A549 (cell line): ENCODE data around the gene TRAF1. TPM values are rescaled to one million over a fixed set of nuclear protein-coding genes. Genes with fewer than 3 reads are reported as not detected.
A peak's percentile ranks its signal among the peaks of the same experiment; 100 is the strongest.

Source experiments
- ATAC-seq, 2 experiments: fragments of 200-7000 bp in 1 of 2; fragments of >200 bp in 1 of 2; cut with Nextera tagmentation in 1 of 2; cut with Tn5 transposase in 1 of 2; 3 replicates each; pipeline versions ENCODE4 v1.8.0 to v1.9.1; 2018 to 2020; ENCODE audit warnings: mild to moderate bottlenecking in 1 of 2, moderate library complexity in 1 of 2
- CTCF ChIA-PET: fragments of 300-600 bp; sonication (Branson Sonifier 250); formaldehyde crosslinking; extraction: SDS; loops from one replicate; lab custom pipeline; 2021; ENCODE audit warnings: antibody characterized with exemption, inconsistent platforms; lab: Yijun Ruan, JAX
- POLR2A ChIA-PET: fragments of 350-600 bp; formaldehyde crosslinking; extraction: SDS; loops from one replicate; lab custom pipeline; 2021; ENCODE audit warnings: antibody characterized with exemption, inconsistent platforms; lab: Yijun Ruan, JAX
- DNase-seq, 2 experiments: peaks; one replicate each; pipeline versions ENCODE4 v3.0.0 to v3.0.0-alpha.2; 2011 to 2016; ENCODE audit warnings: low read depth in 1 of 2, low spot score in 1 of 2
- FAIRE-seq: peaks from 2 replicates; lab custom pipeline; 2011; peaks lifted over from hg19 to GRCh38; lab: Jason Lieb, UNC
- H3K27ac ChIP-seq, 2 experiments: fragments of >200 bp; sonication (Bioruptor Twin); formaldehyde crosslinking; 3 replicates each; pipeline ENCODE4 v1.5.1; 2016 to 2017
- H3K4me1 ChIP-seq: fragments of >200 bp; sonication (Bioruptor Twin); formaldehyde crosslinking; 3 replicates; pipeline ENCODE4 v1.6.1; 2016
- H3K4me2 ChIP-seq: fragments of >200 bp; sonication (Bioruptor Twin); formaldehyde crosslinking; 3 replicates; pipeline ENCODE4 v1.6.1; 2016
- H3K4me3 ChIP-seq: fragments of >200 bp; sonication (Bioruptor Twin); formaldehyde crosslinking; 3 replicates; pipeline ENCODE4 v1.5.1; 2016
- H3K9me3 ChIP-seq: fragments of >200 bp; sonication (Bioruptor Twin); formaldehyde crosslinking; 3 replicates; pipeline ENCODE4 v1.6.1; 2016
- EHMT2 ChIP-seq: fragments of 200-600 bp; sonication (generic); IDR thresholded peaks from 2 replicates; pipeline ENCODE4 v1.6.1; 2016; ENCODE audit warnings: antibody characterized with exemption, low read depth, mild to moderate bottlenecking, moderate library complexity
- EP300 ChIP-seq, 2 experiments: fragments of >200 bp; sonication (Bioruptor Twin); formaldehyde crosslinking; IDR thresholded peaks; 2 replicates in 1 of 2; 3 replicates in 1 of 2; pipeline ENCODE4 v1.6.1; 2016 to 2017
- KDM5A ChIP-seq: fragments of 200-600 bp; sonication (generic); IDR thresholded peaks from 2 replicates; pipeline ENCODE4 v1.6.1; 2016; ENCODE audit warnings: antibody characterized with exemption, mild to moderate bottlenecking
- MAFK ChIP-seq: fragments of 450-650 bp; IDR thresholded peaks from 2 replicates; pipeline ENCODE4 v1.6.1; 2014; ENCODE audit not compliant: partially characterized antibody
- MYC ChIP-seq: IDR thresholded peaks from 2 replicates; pipeline ENCODE4 v1.6.1; 2012; ENCODE audit warnings: mild to moderate bottlenecking, inconsistent platforms, low read length, improper control_type of control experiment, borderline replicate concordance
- NFE2L2 ChIP-seq: fragments of 150-350 bp; conservative IDR thresholded peaks from 2 replicates; pipeline ENCODE4 v1.6.1; 2014; ENCODE audit warnings: low read length
- PBX3 ChIP-seq: IDR thresholded peaks from 2 replicates; pipeline ENCODE4 v1.6.1; 2012
- POLR2A ChIP-seq: IDR thresholded peaks from 2 replicates; pipeline ENCODE4 v1.6.1; 2012; ENCODE audit warnings: mild to moderate bottlenecking, low read length
- RAD21 ChIP-seq, 2 experiments: fragments of >200 bp in 1 of 2; sonication (Bioruptor Twin) in 1 of 2; formaldehyde crosslinking in 1 of 2; IDR thresholded peaks in 1 of 2; conservative IDR thresholded peaks in 1 of 2; 2 replicates in 1 of 2; 3 replicates in 1 of 2; pipeline ENCODE4 v1.6.1; 2012 to 2018; ENCODE audit warnings: inconsistent platforms in 1 of 2
- RCOR1 ChIP-seq: fragments of 150-350 bp; IDR thresholded peaks from 2 replicates; pipeline ENCODE4 v1.6.1; 2014; ENCODE audit warnings: antibody characterized with exemption, low read length, low read depth
- RFX5 ChIP-seq: fragments of 450-650 bp; IDR thresholded peaks from 2 replicates; pipeline ENCODE4 v1.7.1; 2014; ENCODE audit warnings: antibody characterized with exemption, mild to moderate bottlenecking, moderate library complexity
- SMC3 ChIP-seq: fragments of >200 bp; sonication (Bioruptor Twin); formaldehyde crosslinking; IDR thresholded peaks from 3 replicates; pipeline ENCODE4 v1.6.1; 2018; ENCODE audit warnings: inconsistent platforms
- TFCP2L1 ChIP-seq: fragments of 250-450 bp; sonication (Bioruptor Pico); IDR thresholded peaks from 2 replicates; pipeline ENCODE4 v1.5.0; 2021; ENCODE audit warnings: mild to moderate bottlenecking
- ZNF302 ChIP-seq: fragments of 250-450 bp; sonication (Bioruptor Pico); IDR thresholded peaks from 2 replicates; pipeline ENCODE4 v1.9.0; 2021; ENCODE audit warnings: inconsistent platforms, mild to moderate bottlenecking, moderate library complexity
- WGBS: methylation state at CpG from one replicate; pipeline ENCODE4 v1.1.6; 2017; ENCODE audit errors: missing lambda C conversion rate; 5-methylcytosine and 5-hydroxymethylcytosine counted together
- polyA plus RNA-seq, 4 experiments: library from polyadenylated mRNA; depleted of rRNA in 3 of 4; stranded (reverse); fragments of >200 nt; fragmentation: RNase III in 1 of 4; extraction: RNeasy Plus Mini Kit Qiagen cat#74134 plus additional on column Dnase treatment in 1 of 4; gene quantifications; 2 replicates in 3 of 4; 3 replicates in 1 of 4; pipeline ENCODE4 v1.2.3, GENCODE V29; 2011 to 2017
- TF ChIP-seq, protein P1 (sequence below): fragments of >200 bp; sonication (Bioruptor Twin); formaldehyde crosslinking; IDR thresholded peaks from 3 replicates; pipeline ENCODE4 v1.5.1; 2016
- TF ChIP-seq, protein P2 (sequence below): IDR thresholded peaks from 2 replicates; pipeline ENCODE4 v1.6.1; 2012

Gene TRAF1
- polyA plus RNA-seq, 2 of the 4 experiments (the other 2 are of a cell fraction), result 2.0 to 3.4 TPM

DNA sequence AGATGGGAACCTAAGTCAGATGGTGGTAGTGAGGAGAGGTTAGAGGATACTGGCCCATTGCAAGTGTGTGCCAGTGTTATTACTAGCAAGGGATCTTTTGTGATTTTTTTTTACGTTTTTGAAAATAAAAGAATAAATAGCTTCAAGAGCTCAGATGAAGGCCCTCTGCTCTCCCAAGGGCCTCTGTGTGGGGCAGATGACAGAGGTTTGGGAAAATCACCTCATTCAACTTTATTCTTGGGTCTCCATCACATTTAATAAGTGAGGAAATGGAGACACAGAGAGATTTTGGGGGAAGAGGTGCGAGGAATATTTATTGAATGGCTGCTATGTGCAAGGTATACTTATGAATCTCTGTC, 10.1 kb upstream of the TRAF1 start:
- ChIA-PET POLR2A (interaction anchor here (1.7 kb wide), 1 partner anchor 143 kb away, joined by 7 read pairs; the partner anchor contains the start of gene FBXW2), CTCF (interaction anchor here (0.6 to 7.5 kb wide), 40 partner anchors 10 to 319 kb away, joined by 3 to 66 read pairs (median 5); partner anchors contain the start of genes PHF19 and TRAF1)
- TF ChIP-seq RCOR1 (no peak), RFX5 (no peak), PBX3 (no peak), EHMT2 (no peak), TFCP2L1 (CRISPR knock-in tag) (no peak)
- Histone ChIP-seq H3K9me3 (no peaks in the 10 kb centered on the region), H3K27ac (peak overlapping the region in 1 of 2 experiments; percentile 83; a peak in 2 of 6 replicates), H3K4me1 (peaks cover 51% of the 10 kb centered on the region), H3K4me2 (peak overlapping the region; percentile 73; the same call in 1 of the 3 replicates), H3K4me3 (no peak overlapping the region)
- FAIRE-seq (no peak), ATAC-seq (peak in 1 of 2 experiments; percentile 8; a peak in 3 of 6 replicates), DNase-seq (no peak)
- 33% methylated on average over 2 of the region's 2 CpGs for WGBS

DNA sequence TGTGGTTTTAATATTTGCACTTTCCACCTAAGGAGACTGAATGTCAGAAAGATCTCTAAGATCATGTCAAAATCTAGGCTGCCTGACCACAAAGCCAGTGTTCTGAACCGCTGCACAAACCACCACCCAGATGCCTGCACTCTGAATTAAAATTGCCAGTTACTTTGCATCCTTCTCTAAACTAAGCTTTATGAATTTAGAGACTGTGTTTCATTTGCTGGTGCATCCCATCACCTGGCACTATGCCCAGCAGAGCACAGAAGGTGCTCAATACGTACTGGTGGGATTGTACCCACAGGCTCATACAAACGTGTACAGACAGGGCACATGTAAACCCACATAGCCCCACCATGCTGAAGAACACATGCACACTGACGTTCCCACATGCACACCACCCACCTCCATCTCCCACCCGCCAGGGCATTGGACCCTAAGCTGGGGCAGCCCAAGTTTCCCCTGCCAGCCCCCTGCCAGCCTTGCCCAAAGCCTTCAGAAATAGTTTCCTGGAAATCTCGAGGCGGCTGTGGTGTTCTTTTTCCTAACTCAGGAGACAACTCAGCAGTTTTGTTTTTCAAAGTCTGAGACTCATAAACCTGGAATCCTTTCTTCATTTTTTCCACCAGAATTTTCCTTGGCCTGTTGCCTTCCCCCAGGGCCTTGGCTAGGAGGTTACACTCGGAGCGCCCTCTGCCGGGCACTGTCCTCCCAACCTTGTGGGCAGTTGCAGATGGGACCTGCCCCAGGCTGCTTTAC, 9.6 kb upstream of the TRAF1 start:
- peak overlapping the region; percentile 83 to 85 for H3K27ac ChIP-seq
- CTCF ChIA-PET, result interaction anchor here (0.7 to 7.5 kb wide), 37 partner anchors 10 to 318 kb away, joined by 3 to 66 read pairs (median 5); partner anchors contain the start of genes PHF19 and TRAF1
- 37% methylated on average over 10 of the region's 10 CpGs for WGBS
- H3K4me2 ChIP-seq, result peak overlapping the region; percentile 73
- POLR2A ChIA-PET, result interaction anchor here (1.7 kb wide), 1 partner anchor 143 kb away, joined by 7 read pairs; the partner anchor contains the start of gene FBXW2
- ATAC-seq (peak; percentile 88 to 93), DNase-seq (peak; percentile 89 to 96), FAIRE-seq (no peak)
- peaks cover 45% of the 10 kb centered on the region for H3K4me1 ChIP-seq
- no peak overlapping the region for H3K4me3 ChIP-seq
- H3K9me3 ChIP-seq, result no peaks in the 10 kb centered on the region
- TF ChIP-seq NFE2L2, result no peak
- TF ChIP-seq RAD21 (conservative IDR thresholded peaks at IDR 0.05 in 1 of 2, IDR thresholded peaks at IDR 0.05 in 1 of 2), result peak; percentile 89
- TF ChIP-seq KDM5A, result no peak
- peak; percentile 94 for TF ChIP-seq SMC3
- TF ChIP-seq, protein P1, sequence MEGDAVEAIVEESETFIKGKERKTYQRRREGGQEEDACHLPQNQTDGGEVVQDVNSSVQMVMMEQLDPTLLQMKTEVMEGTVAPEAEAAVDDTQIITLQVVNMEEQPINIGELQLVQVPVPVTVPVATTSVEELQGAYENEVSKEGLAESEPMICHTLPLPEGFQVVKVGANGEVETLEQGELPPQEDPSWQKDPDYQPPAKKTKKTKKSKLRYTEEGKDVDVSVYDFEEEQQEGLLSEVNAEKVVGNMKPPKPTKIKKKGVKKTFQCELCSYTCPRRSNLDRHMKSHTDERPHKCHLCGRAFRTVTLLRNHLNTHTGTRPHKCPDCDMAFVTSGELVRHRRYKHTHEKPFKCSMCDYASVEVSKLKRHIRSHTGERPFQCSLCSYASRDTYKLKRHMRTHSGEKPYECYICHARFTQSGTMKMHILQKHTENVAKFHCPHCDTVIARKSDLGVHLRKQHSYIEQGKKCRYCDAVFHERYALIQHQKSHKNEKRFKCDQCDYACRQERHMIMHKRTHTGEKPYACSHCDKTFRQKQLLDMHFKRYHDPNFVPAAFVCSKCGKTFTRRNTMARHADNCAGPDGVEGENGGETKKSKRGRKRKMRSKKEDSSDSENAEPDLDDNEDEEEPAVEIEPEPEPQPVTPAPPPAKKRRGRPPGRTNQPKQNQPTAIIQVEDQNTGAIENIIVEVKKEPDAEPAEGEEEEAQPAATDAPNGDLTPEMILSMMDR, result peak; percentile 95
- TF ChIP-seq, protein P2, sequence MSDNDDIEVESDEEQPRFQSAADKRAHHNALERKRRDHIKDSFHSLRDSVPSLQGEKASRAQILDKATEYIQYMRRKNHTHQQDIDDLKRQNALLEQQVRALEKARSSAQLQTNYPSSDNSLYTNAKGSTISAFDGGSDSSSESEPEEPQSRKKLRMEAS, result peak; percentile 52
- peak; percentile 68 for TF ChIP-seq MAFK
- TF ChIP-seq EP300 (IDR thresholded peaks at IDR 0.05), result no peak
- TF ChIP-seq, all 56 proteins: peak for 5

DNA sequence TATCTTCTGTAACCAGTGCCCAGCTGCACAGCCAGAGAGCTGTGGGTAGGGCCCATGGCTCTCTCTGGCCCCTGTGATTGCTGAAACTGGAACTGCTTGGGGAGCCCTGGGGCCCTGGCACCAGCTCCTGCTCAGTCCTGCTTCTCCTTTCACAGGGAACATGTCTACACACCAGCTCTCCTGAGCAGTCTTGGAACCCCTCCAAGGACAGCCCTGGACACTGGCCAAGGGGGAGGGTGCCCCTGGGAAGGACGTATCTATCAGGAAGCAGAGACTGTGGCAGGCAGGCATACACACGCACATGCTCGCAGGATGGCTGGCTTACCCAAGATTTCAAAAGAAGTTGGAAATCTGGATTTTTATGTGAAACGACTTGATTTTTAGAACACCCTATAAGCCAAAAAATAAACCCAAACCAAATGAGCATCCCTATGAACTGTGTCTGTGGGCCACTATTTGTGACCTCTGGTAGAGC, 8.8 kb upstream of the TRAF1 start:
- DNase-seq (peak; percentile 71 to 89), FAIRE-seq (no peak), ATAC-seq (peak; percentile 78 to 84)
- POLR2A ChIA-PET, result interaction anchor here (0.7 to 1.7 kb wide), 3 partner anchors 142 to 221 kb away, joined by 3 to 7 read pairs (median 3); partner anchors contain the start of genes FBXW2 and MEGF9
- no peaks in the 10 kb centered on the region for H3K9me3 ChIP-seq
- TF ChIP-seq ZNF302 (CRISPR knock-in tag), result no peak
- TF ChIP-seq POLR2A, result peak; percentile 22; the same call in 1 of the 2 replicates
- peak; percentile 46; the same call in 1 of the 2 replicates for TF ChIP-seq MYC
- TF ChIP-seq, protein P2, result peak; percentile 86
- H3K27ac ChIP-seq, result peak overlapping the region; percentile 83 to 85
- CTCF ChIA-PET, result interaction anchor here (0.6 to 7.5 kb wide), 18 partner anchors 11 to 318 kb away, joined by 3 to 66 read pairs (median 6); partner anchors contain the start of genes PHF19 and TRAF1
- peaks cover 37% of the 10 kb centered on the region for H3K4me1 ChIP-seq
- H3K4me3 ChIP-seq, result no peak overlapping the region
- WGBS, result 8% methylated on average over 4 of the region's 4 CpGs
- H3K4me2 ChIP-seq, result peak overlapping the region; percentile 73
